ENCODE results near the gene FAM114A2. TPM values are rescaled to one million over a fixed set of nuclear protein-coding genes. Genes with fewer than 3 reads are reported as not detected.

FAM114A2 gene
- total RNA-seq, 4 donors from 2014 or later, result 13.9 to 21.4 (median 17.7) TPM

DNA sequence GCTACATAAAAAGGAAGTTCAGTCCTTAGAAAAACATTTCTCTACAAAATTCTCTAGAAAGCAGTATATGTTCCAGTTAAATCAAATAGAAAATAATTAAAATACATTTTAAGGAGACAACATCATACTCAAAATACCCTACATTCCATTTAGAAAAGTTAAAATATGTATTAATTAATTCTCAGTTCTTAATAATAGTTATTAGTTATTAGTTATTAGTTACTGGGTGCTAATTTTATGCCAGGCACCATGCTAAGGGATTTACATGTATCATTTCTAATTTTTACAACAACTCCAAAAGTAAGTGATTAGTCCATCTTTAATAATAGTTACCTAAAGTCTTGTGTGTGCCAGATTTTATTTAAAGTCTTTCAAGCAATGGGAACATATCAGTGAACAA, 38.0 kb downstream of the FAM114A2 start:
- TF ChIP-seq, protein P1, sequence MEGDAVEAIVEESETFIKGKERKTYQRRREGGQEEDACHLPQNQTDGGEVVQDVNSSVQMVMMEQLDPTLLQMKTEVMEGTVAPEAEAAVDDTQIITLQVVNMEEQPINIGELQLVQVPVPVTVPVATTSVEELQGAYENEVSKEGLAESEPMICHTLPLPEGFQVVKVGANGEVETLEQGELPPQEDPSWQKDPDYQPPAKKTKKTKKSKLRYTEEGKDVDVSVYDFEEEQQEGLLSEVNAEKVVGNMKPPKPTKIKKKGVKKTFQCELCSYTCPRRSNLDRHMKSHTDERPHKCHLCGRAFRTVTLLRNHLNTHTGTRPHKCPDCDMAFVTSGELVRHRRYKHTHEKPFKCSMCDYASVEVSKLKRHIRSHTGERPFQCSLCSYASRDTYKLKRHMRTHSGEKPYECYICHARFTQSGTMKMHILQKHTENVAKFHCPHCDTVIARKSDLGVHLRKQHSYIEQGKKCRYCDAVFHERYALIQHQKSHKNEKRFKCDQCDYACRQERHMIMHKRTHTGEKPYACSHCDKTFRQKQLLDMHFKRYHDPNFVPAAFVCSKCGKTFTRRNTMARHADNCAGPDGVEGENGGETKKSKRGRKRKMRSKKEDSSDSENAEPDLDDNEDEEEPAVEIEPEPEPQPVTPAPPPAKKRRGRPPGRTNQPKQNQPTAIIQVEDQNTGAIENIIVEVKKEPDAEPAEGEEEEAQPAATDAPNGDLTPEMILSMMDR (IDR thresholded peaks at IDR 0.05; ENCODE audit: low read depth), result no peak

DNA sequence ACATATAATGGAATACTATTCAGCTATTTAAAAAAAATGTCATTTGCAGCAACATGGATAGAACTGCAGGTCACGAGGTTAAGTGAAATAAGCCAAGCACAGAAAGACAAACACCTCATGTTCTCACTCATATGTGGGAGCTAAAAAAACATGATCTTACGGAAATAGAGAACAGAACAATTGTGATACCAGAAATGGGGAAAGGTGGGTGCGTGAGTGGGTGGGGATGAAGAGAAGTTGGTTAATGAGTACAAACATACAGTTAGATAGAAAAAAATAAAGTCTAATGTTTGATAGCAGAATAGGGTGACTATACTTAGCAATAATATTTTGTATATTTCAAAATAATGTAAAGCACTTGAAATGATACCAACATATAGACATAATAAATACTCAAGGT, 38.7 kb downstream of the FAM114A2 start:
- TF ChIP-seq, protein P1 (IDR thresholded peaks at IDR 0.05; ENCODE audit: low read depth), result no peak

DNA sequence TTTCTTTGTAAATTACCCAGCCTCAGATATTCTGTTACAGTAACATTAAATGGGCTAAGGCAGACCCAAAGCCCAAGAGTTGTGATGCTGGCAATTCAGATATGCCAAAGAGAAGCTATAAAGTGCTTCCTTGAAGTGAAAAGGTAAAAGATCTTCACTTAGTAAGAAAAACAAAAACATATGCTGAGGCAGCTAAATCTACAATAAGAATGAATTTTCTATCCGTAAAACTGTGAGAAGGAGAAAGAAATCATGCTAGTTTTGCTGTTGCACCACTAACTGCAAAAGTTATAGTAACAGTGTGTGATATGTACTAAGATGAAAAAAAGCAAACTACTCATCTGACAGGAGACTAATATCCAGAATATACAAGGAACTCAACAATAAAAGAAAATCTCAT, 39.9 kb downstream of the FAM114A2 start:
- TF ChIP-seq, protein P1 (IDR thresholded peaks at IDR 0.05; ENCODE audit: low read depth), result no peak

DNA sequence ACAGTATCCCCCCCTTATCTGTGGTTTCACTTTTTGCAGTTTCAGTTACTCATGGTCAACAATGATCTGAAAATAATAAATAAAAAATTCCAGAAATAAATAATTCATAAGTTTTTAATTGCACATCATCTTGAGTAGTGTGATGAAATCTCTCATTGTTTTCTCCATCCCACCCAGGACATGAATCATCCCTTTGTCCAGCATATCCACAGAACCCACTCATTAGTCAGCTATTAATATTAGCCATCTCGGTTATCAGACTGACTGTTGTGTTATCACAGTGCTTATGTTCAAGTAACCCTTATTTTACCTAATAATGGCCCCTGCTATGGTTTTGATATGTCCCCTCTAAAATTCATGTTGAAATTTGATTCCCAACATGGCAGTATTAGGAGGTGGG, 40.7 kb downstream of the FAM114A2 start:
- TF ChIP-seq, protein P1 (IDR thresholded peaks at IDR 0.05; ENCODE audit: low read depth), result no peak

DNA sequence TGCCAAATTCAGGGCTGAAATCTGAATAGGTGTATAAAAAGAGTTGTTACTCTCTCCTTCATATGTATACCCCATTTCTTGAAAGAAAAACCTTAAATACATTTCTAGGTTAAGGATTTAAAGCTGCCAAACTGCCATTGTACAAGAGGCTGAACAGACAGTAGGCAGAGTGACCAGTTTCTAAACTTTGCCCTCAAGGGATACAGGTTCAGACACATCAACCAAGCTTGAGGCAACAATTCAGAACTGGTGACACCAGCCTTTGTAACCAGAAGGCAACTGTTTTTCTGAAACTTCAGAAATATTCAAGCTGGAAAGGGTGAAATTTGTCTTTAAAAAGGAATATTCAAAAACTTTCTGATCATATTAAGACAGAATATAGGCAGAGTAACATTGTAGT, 47.5 kb downstream of the FAM114A2 start:
- TF ChIP-seq, protein P1 (IDR thresholded peaks at IDR 0.05; ENCODE audit: low read depth), result no peak

DNA sequence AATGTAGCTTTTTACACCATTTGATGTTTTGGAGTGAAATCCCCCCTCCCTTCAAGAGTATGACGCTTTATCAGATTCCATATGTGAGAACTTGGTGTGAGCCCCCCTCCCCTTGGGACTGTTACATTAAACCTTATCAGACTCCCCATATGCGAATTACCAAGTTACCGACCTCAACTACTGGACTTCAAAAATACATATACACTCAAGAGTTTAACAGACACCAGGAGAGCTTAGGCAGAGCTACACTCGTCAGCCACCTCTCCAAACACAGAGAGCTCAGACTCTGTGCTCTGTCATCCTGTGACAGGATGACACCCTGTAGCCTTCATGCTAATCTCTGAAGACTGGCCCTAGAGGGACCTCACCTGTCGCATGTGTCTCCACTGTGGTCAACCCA, 50.2 kb downstream of the FAM114A2 start:
- TF ChIP-seq, protein P1 (IDR thresholded peaks at IDR 0.05; ENCODE audit: low read depth), result no peak

DNA sequence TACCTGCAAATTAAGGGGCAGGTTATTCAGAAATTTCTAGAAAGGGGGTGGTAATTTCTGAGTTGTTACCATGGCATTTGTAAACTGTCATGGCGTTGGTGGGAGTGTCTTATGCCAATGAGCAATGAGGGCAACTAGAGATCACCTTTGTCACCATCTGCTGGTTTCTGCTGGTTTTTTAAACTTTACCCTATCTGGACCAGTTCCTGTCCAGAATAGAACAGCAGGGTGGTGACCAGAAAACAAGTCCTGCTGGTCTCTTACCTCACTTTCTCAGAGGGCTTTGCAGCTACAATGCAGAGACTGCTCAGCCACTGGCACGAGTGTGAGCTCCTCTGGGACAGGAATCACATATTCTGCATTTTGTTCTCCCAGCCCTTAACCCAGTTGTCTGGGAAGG, 51.4 kb downstream of the FAM114A2 start:
- TF ChIP-seq, protein P1 (IDR thresholded peaks at IDR 0.05; ENCODE audit: low read depth), result no peak
